ENCODE data around the gene VSTM2B.
"Not testable (repeated sequence)": the region's sequence is repeated elsewhere in the genome, so short reads cannot be mapped to it uniquely, and the experiment has no call there.

The VSTM2B gene

GRCh38 chr19:29549105-29550070, 23.6 kb downstream of the VSTM2B start:
- no peak for DNase-seq (ENCODE audit: extremely low read depth, low read depth)

GRCh38 chr19:29550896-29551295, 25.1 kb downstream of the VSTM2B start:
- no peak for DNase-seq (ENCODE audit: extremely low read depth, low read depth)
- TF ChIP-seq CTCF (IDR thresholded peaks at IDR 0.05; ENCODE audit: low read depth, low read length) = no peak

More at GRCh38 chr19:29549105-29550070, 23.6 kb downstream of the VSTM2B start:
- no peak for TF ChIP-seq CTCF (IDR thresholded peaks at IDR 0.05; ENCODE audit: low read depth, low read length)

GRCh38 chr19:29551774-29552173, 26.0 kb downstream of the VSTM2B start:
- no peak for TF ChIP-seq CTCF (IDR thresholded peaks at IDR 0.05; ENCODE audit: low read depth, low read length)
- no peak for DNase-seq (ENCODE audit: extremely low read depth, low read depth)

- no peak for DNase-seq (ENCODE audit: extremely low read depth, low read depth)
- TF ChIP-seq CTCF (IDR thresholded peaks at IDR 0.05; ENCODE audit: low read depth, low read length) = no peak
These were observed 26.9 kb downstream of the VSTM2B start for GRCh38 chr19:29552454-29553280.

GRCh38 chr19:29554149-29554548, 28.4 kb downstream of the VSTM2B start:
- DNase-seq (ENCODE audit: extremely low read depth, low read depth) = no peak

GRCh38 chr19:29559110-29559509, 33.3 kb downstream of the VSTM2B start:
- DNase-seq (ENCODE audit: extremely low read depth, low read depth) = not testable (repeated sequence)

More at GRCh38 chr19:29554149-29554548, 28.4 kb downstream of the VSTM2B start:
- TF ChIP-seq CTCF (IDR thresholded peaks at IDR 0.05; ENCODE audit: low read depth, low read length) = no peak

GRCh38 chr19:29559743-29560142, 33.9 kb downstream of the VSTM2B start:
- no peak for TF ChIP-seq CTCF (IDR thresholded peaks at IDR 0.05; ENCODE audit: low read depth, low read length)
- no peak for DNase-seq (ENCODE audit: extremely low read depth, low read depth)

Measured in AG09319 (cell line).